Activated CD4-positive, alpha-beta T cell treated with anti-CD3 and anti-CD28 coated beads, Interleukin-2, amount 10 ng/mL, durations not matched to agents 7 days and 5 days (primary cell): ENCODE measurements around the gene CST8. TPM values are rescaled to one million over a fixed set of nuclear protein-coding genes. Genes with fewer than 3 reads are reported as not detected.

Experiments
- CTCF ChIA-PET: fragments of 350-600 bp; sonication (Branson Sonifier 250); formaldehyde crosslinking; loops from one replicate; lab custom pipeline; 2021; ENCODE audit warnings: antibody characterized with exemption; lab: Charles Lee
- POLR2A ChIA-PET: fragments of 350-600 bp; sonication (Branson Sonifier 250); formaldehyde crosslinking; loops from one replicate; lab custom pipeline; 2021; ENCODE audit warnings: antibody characterized with exemption; lab: Charles Lee
- DNase-seq: peaks from one replicate; pipeline ENCODE4 v3.0.0-alpha.2; 2020
- H3K27ac Mint-ChIP-seq: one replicate; pipeline ENCODE4 v1.8.0; 2021; ENCODE audit warnings: mild to moderate bottlenecking, moderate library complexity, mixed read lengths
- H3K27me3 Mint-ChIP-seq: one replicate; pipeline ENCODE4 v1.8.0; 2021; ENCODE audit warnings: mixed read lengths
- H3K36me3 Mint-ChIP-seq: one replicate; pipeline ENCODE4 v1.8.0; 2021; ENCODE audit warnings: low read depth, mixed read lengths
- H3K4me1 Mint-ChIP-seq: one replicate; pipeline ENCODE4 v1.8.0; 2021; ENCODE audit warnings: mixed read lengths
- H3K4me3 Mint-ChIP-seq: one replicate; pipeline ENCODE4 v1.8.0; 2021; ENCODE audit warnings: mild to moderate bottlenecking, moderate library complexity, mixed read lengths
- H3K9me3 Mint-ChIP-seq: one replicate; pipeline ENCODE4 v1.8.0; 2021; ENCODE audit warnings: mixed read lengths
- total RNA-seq, 2 experiments: library from RNA; stranded (reverse); gene quantifications; one replicate each; pipeline ENCODE4 v1.2.3, GENCODE V29; 2021

The CST8 gene
- total RNA-seq, 2 experiments from 2014 or later: not detected

- no peak for DNase-seq
- ChIA-PET POLR2A (no interaction called here), CTCF (no interaction called here)
- no peak overlapping the region for H3K27ac Mint-ChIP-seq
- peaks cover 5% of the 10 kb centered on the region for H3K27me3 Mint-ChIP-seq
- no peak overlapping the region for H3K4me3 Mint-ChIP-seq
- H3K9me3 Mint-ChIP-seq: no peaks in the 10 kb centered on the region
- no peaks in the 10 kb centered on the region for H3K4me1 Mint-ChIP-seq
- no peaks in the 10 kb centered on the region for H3K36me3 Mint-ChIP-seq
Measured at GRCh38 chr20:23482138-23482537, 8.8 kb upstream of the CST8 start.

DNA sequence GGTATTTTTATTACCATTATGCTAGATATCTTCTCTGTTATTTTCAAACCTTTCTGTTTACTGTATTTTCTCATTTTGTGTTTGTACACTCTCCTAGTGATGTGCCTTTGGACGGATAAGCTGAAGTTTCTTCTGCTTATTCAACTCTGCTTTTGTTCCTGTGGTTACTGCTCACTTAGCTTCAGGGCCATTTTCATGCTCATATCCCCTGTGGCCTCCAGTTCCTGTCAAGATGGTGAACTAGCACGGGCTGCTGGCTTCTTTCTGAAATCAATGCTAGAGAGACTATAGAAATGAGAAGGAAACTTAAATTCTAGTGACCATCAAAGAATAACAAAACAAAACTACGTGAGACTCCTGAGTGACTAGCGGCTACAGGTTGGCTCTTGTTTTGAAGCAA lies 6.8 kb upstream of the CST8 start:
- no peak overlapping the region for H3K27ac Mint-ChIP-seq
- H3K36me3 Mint-ChIP-seq: no peaks in the 10 kb centered on the region
- no peak overlapping the region for H3K4me3 Mint-ChIP-seq
- POLR2A ChIA-PET: no interaction called here
- CTCF ChIA-PET: no interaction called here
- H3K4me1 Mint-ChIP-seq: no peaks in the 10 kb centered on the region
- DNase-seq: no peak
- H3K27me3 Mint-ChIP-seq: peaks cover 8% of the 10 kb centered on the region
- H3K9me3 Mint-ChIP-seq: no peaks in the 10 kb centered on the region

DNA sequence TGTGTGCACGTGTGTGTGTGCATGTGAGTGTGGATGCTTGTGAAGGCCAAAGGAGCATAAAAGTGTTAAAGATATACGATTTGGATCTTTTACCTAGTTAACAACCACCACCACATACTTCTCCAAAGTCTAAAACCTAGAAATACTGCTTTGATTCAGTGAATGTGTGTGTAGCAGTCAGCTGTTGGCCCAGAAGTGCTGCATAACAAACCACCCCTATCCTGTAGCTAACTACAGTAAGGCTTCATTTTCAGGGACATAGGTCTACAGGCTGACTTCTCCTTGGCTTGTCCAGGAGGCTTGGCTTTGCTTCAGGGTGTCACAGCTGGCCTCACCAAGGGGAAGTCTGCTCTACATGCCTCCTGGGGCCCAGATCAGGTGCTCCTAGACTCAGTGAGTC lies 2.4 kb upstream of the CST8 start:
- DNase-seq: no peak
- CTCF ChIA-PET: interaction anchor here (0.6 to 0.7 kb wide), 2 partner anchors 67 to 983 kb away, joined by 3 read pairs; no protein-coding TSS in a partner anchor
- no peak overlapping the region for H3K4me3 Mint-ChIP-seq
- no peaks in the 10 kb centered on the region for H3K9me3 Mint-ChIP-seq
- peaks cover 5% of the 10 kb centered on the region for H3K27me3 Mint-ChIP-seq
- no peak overlapping the region for H3K27ac Mint-ChIP-seq
- no peaks in the 10 kb centered on the region for H3K4me1 Mint-ChIP-seq
- POLR2A ChIA-PET: no interaction called here
- H3K36me3 Mint-ChIP-seq: no peaks in the 10 kb centered on the region

GRCh38 chr20:23488996-23489395 lies 1.9 kb upstream of the CST8 start:
- CTCF ChIA-PET: no interaction called here
- H3K27ac Mint-ChIP-seq: no peak overlapping the region
- H3K27me3 Mint-ChIP-seq: peaks cover 5% of the 10 kb centered on the region
- H3K4me1 Mint-ChIP-seq: no peaks in the 10 kb centered on the region
- no peaks in the 10 kb centered on the region for H3K9me3 Mint-ChIP-seq
- no peaks in the 10 kb centered on the region for H3K36me3 Mint-ChIP-seq
- POLR2A ChIA-PET: no interaction called here
- H3K4me3 Mint-ChIP-seq: no peak overlapping the region
- no peak for DNase-seq

- CTCF ChIA-PET: no interaction called here
- peaks cover 2% of the 10 kb centered on the region for H3K9me3 Mint-ChIP-seq
- POLR2A ChIA-PET: no interaction called here
- DNase-seq: no peak
- H3K36me3 Mint-ChIP-seq: no peaks in the 10 kb centered on the region
- no peaks in the 10 kb centered on the region for H3K4me1 Mint-ChIP-seq
- H3K27ac Mint-ChIP-seq: no peak overlapping the region
- no peak overlapping the region for H3K4me3 Mint-ChIP-seq
- H3K27me3 Mint-ChIP-seq: peaks cover 3% of the 10 kb centered on the region
Measured at GRCh38 chr20:23492292-23492691, 1.4 kb downstream of the CST8 start.

DNA sequence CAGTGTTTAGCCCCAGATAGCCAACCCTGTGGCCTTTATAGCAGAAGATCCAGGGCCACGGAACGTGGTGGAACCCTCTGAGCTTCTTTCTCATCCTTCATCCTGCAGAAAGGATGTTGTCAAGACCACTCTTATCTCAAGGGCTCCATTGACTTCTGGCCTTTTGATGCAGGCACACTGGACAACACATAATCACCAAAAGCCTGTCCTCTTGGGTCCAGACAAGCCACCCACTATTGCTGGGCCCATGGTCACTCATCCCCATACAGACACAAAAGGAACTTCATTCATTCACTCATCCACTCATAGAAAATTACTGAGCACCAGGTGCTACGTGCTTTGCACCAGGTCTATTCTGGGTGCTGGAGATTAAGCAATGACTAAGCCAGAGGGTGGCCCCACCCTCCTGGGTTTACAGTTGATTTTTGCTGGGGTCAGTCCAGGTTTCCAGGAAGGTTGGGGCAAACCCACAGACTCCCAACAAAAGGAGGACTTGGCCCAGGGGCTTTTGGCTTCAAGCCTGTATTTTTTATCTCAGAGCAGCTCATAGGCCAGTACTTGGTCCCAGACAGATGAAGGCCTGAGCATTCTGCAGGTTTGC lies 2.4 kb downstream of the CST8 start:
- CTCF ChIA-PET: no interaction called here
- no peak for DNase-seq

GRCh38 chr20:23497536-23497935 lies 6.6 kb downstream of the CST8 start:
- Mint-ChIP-seq H3K27me3 (no peaks in the 10 kb centered on the region), H3K4me1 (no peaks in the 10 kb centered on the region), H3K36me3 (no peaks in the 10 kb centered on the region), H3K9me3 (peaks cover 2% of the 10 kb centered on the region), H3K27ac (no peak overlapping the region), H3K4me3 (no peak overlapping the region)
- no peak for DNase-seq
- ChIA-PET POLR2A (no interaction called here), CTCF (no interaction called here)

More for the DNA sequence above, 2.4 kb downstream of the CST8 start:
- no peaks in the 10 kb centered on the region for H3K36me3 Mint-ChIP-seq
- POLR2A ChIA-PET: no interaction called here
- no peaks in the 10 kb centered on the region for H3K27me3 Mint-ChIP-seq
- H3K4me3 Mint-ChIP-seq: no peak overlapping the region
- H3K4me1 Mint-ChIP-seq: no peaks in the 10 kb centered on the region
- no peak overlapping the region for H3K27ac Mint-ChIP-seq
- peaks cover 2% of the 10 kb centered on the region for H3K9me3 Mint-ChIP-seq

- Mint-ChIP-seq H3K4me1 (no peaks in the 10 kb centered on the region), H3K27ac (no peak overlapping the region), H3K4me3 (no peak overlapping the region), H3K9me3 (peaks cover under 1% of the 10 kb centered on the region), H3K27me3 (no peaks in the 10 kb centered on the region), H3K36me3 (no peaks in the 10 kb centered on the region)
- DNase-seq: no peak
- CTCF ChIA-PET: no interaction called here
- POLR2A ChIA-PET: no interaction called here
Measured at GRCh38 chr20:23501926-23502325, 11.0 kb downstream of the CST8 start.

- POLR2A ChIA-PET: no interaction called here
- Mint-ChIP-seq H3K4me3 (no peak overlapping the region), H3K27me3 (no peaks in the 10 kb centered on the region), H3K27ac (no peak overlapping the region), H3K36me3 (no peaks in the 10 kb centered on the region), H3K4me1 (no peaks in the 10 kb centered on the region), H3K9me3 (no peaks in the 10 kb centered on the region)
- CTCF ChIA-PET: no interaction called here
- DNase-seq: no peak
Measured at GRCh38 chr20:23503649-23504048, 12.7 kb downstream of the CST8 start.

DNA sequence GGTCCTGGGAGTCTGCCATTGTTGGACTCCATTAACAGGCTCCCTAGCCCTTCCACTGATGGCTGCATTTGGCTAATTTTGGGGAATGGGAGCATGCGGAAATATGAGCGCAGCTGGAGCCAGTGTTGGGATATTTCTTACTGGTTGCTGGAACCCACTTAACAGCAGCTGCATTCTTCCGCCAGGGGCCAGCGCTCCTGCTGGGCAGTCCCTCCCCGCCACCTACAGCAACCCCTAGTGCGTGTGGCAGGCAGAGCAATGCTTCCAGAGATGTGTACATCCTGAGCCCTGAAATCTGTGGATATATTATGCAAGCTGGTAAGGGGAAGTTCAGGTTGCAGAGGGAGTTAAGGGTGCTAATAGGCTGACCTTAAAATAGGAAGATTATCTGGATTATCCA lies 16.4 kb downstream of the CST8 start:
- H3K27me3 Mint-ChIP-seq: no peaks in the 10 kb centered on the region
- no peak for DNase-seq
- ChIA-PET CTCF (no interaction called here), POLR2A (no interaction called here)
- no peaks in the 10 kb centered on the region for H3K9me3 Mint-ChIP-seq
- H3K4me3 Mint-ChIP-seq: no peak overlapping the region
- H3K4me1 Mint-ChIP-seq: no peaks in the 10 kb centered on the region
- no peaks in the 10 kb centered on the region for H3K36me3 Mint-ChIP-seq
- H3K27ac Mint-ChIP-seq: no peak overlapping the region

GRCh38 chr20:23508449-23509229 lies 17.7 kb downstream of the CST8 start:
- H3K27ac Mint-ChIP-seq: no peak overlapping the region
- ChIA-PET POLR2A (no interaction called here), CTCF (no interaction called here)
- H3K36me3 Mint-ChIP-seq: no peaks in the 10 kb centered on the region
- H3K4me3 Mint-ChIP-seq: no peak overlapping the region
- no peaks in the 10 kb centered on the region for H3K27me3 Mint-ChIP-seq
- H3K9me3 Mint-ChIP-seq: no peaks in the 10 kb centered on the region
- no peak for DNase-seq
- no peaks in the 10 kb centered on the region for H3K4me1 Mint-ChIP-seq

- Mint-ChIP-seq H3K27ac (no peak overlapping the region), H3K4me3 (no peak overlapping the region), H3K36me3 (no peaks in the 10 kb centered on the region), H3K9me3 (no peaks in the 10 kb centered on the region), H3K4me1 (no peaks in the 10 kb centered on the region), H3K27me3 (peaks cover 2% of the 10 kb centered on the region)
- no peak for DNase-seq
- CTCF ChIA-PET: no interaction called here
- POLR2A ChIA-PET: no interaction called here
Measured at GRCh38 chr20:23509247-23509913, 18.5 kb downstream of the CST8 start.

- H3K4me3 Mint-ChIP-seq: no peak overlapping the region
- no peaks in the 10 kb centered on the region for H3K36me3 Mint-ChIP-seq
- H3K9me3 Mint-ChIP-seq: no peaks in the 10 kb centered on the region
- H3K27me3 Mint-ChIP-seq: peaks cover 4% of the 10 kb centered on the region
- H3K27ac Mint-ChIP-seq: no peak overlapping the region
- CTCF ChIA-PET: no interaction called here
- DNase-seq: no peak
- H3K4me1 Mint-ChIP-seq: no peaks in the 10 kb centered on the region
- POLR2A ChIA-PET: no interaction called here
Measured at GRCh38 chr20:23510000-23510590, 19.2 kb downstream of the CST8 start.
